ENCODE data around the gene DVL1.
A peak's percentile ranks its signal among the peaks of the same experiment; 100 is the strongest.

The DVL1 gene

GRCh38 chr1:1340185-1340584, 9.0 kb downstream of the DVL1 start:
- Mint-ChIP-seq H3K27me3 (no peaks in the 10 kb centered on the region), H3K36me3 (ENCODE audit: insufficient read depth) (peaks cover 5% of the 10 kb centered on the region), H3K9me3 (no peaks in the 10 kb centered on the region), H3K4me3 (no peak overlapping the region), H3K27ac (ENCODE audit: low read depth) (no peak overlapping the region), H3K4me1 (peaks cover 4% of the 10 kb centered on the region)
- ATAC-seq (replicated peaks; ENCODE audit: extremely low read depth, poor library complexity, severe bottlenecking) (no peak), DNase-seq (ENCODE audit: low spot score in 2 of 2) (no peak)

GRCh38 chr1:1338278-1338677, 10.9 kb downstream of the DVL1 start:
- H3K4me1 Mint-ChIP-seq, result peaks cover under 1% of the 10 kb centered on the region
- DNase-seq (ENCODE audit: low spot score in 2 of 2), result no peak
- H3K4me3 Mint-ChIP-seq, result no peak overlapping the region
- H3K9me3 Mint-ChIP-seq, result no peaks in the 10 kb centered on the region
- no peaks in the 10 kb centered on the region for H3K27me3 Mint-ChIP-seq
- ATAC-seq (replicated peaks; ENCODE audit: extremely low read depth, poor library complexity, severe bottlenecking), result no peak
- no peak overlapping the region for H3K27ac Mint-ChIP-seq (ENCODE audit: low read depth)
- peaks cover 10% of the 10 kb centered on the region for H3K36me3 Mint-ChIP-seq (ENCODE audit: insufficient read depth)

GRCh38 chr1:1337793-1338147, 11.4 kb downstream of the DVL1 start:
- Mint-ChIP-seq H3K36me3 (ENCODE audit: insufficient read depth) (peaks cover 10% of the 10 kb centered on the region), H3K4me1 (no peaks in the 10 kb centered on the region), H3K4me3 (no peak overlapping the region)

GRCh38 chr1:1336931-1337792, 12.1 kb downstream of the DVL1 start:
- DNase-seq (ENCODE audit: low spot score in 2 of 2), result no peak
- Mint-ChIP-seq H3K9me3 (no peaks in the 10 kb centered on the region), H3K4me1 (no peaks in the 10 kb centered on the region), H3K27me3 (no peaks in the 10 kb centered on the region), H3K27ac (ENCODE audit: low read depth) (peak overlapping the region; percentile 29), H3K36me3 (ENCODE audit: insufficient read depth) (peaks cover 10% of the 10 kb centered on the region), H3K4me3 (no peak overlapping the region)
- no peak for ATAC-seq (replicated peaks; ENCODE audit: extremely low read depth, poor library complexity, severe bottlenecking)

More at GRCh38 chr1:1337793-1338147, 11.4 kb downstream of the DVL1 start:
- DNase-seq (ENCODE audit: low spot score in 2 of 2) (no peak), ATAC-seq (replicated peaks; ENCODE audit: extremely low read depth, poor library complexity, severe bottlenecking) (no peak)
- no peaks in the 10 kb centered on the region for H3K9me3 Mint-ChIP-seq
- no peaks in the 10 kb centered on the region for H3K27me3 Mint-ChIP-seq
- H3K27ac Mint-ChIP-seq (ENCODE audit: low read depth), result peak overlapping the region; percentile 29

- no peak for DNase-seq (ENCODE audit: low spot score in 2 of 2)
- Mint-ChIP-seq H3K4me3 (no peak overlapping the region), H3K27me3 (no peaks in the 10 kb centered on the region), H3K9me3 (no peaks in the 10 kb centered on the region), H3K27ac (ENCODE audit: low read depth) (no peak overlapping the region), H3K36me3 (ENCODE audit: insufficient read depth) (peaks cover 10% of the 10 kb centered on the region), H3K4me1 (no peaks in the 10 kb centered on the region)
- no peak for ATAC-seq (replicated peaks; ENCODE audit: extremely low read depth, poor library complexity, severe bottlenecking)
These were observed 12.8 kb downstream of the DVL1 start for GRCh38 chr1:1336446-1336845.

- no peaks in the 10 kb centered on the region for H3K9me3 Mint-ChIP-seq
- H3K36me3 Mint-ChIP-seq (ENCODE audit: insufficient read depth), result peaks cover 8% of the 10 kb centered on the region
- H3K4me3 Mint-ChIP-seq, result no peak overlapping the region
- ATAC-seq (replicated peaks; ENCODE audit: extremely low read depth, poor library complexity, severe bottlenecking) (no peak), DNase-seq (ENCODE audit: low spot score in 2 of 2) (no peak)
- no peaks in the 10 kb centered on the region for H3K4me1 Mint-ChIP-seq
- H3K27ac Mint-ChIP-seq (ENCODE audit: low read depth), result no peak overlapping the region
- H3K27me3 Mint-ChIP-seq, result no peaks in the 10 kb centered on the region
These were observed 13.4 kb downstream of the DVL1 start for GRCh38 chr1:1335792-1336248.

- H3K4me1 Mint-ChIP-seq, result no peaks in the 10 kb centered on the region
- no peak overlapping the region for H3K27ac Mint-ChIP-seq (ENCODE audit: low read depth)
- no peak for ATAC-seq (replicated peaks; ENCODE audit: extremely low read depth, poor library complexity, severe bottlenecking)
- DNase-seq (ENCODE audit: low spot score in 2 of 2), result no peak
- H3K9me3 Mint-ChIP-seq, result no peaks in the 10 kb centered on the region
- no peak overlapping the region for H3K4me3 Mint-ChIP-seq
- no peaks in the 10 kb centered on the region for H3K27me3 Mint-ChIP-seq
- H3K36me3 Mint-ChIP-seq (ENCODE audit: insufficient read depth), result peaks cover 8% of the 10 kb centered on the region
These were observed 13.9 kb downstream of the DVL1 start for GRCh38 chr1:1335283-1335682.

GRCh38 chr1:1334835-1335234, 14.4 kb downstream of the DVL1 start:
- peaks cover 8% of the 10 kb centered on the region for H3K36me3 Mint-ChIP-seq (ENCODE audit: insufficient read depth)

GRCh38 chr1:1333551-1334241, 15.5 kb downstream of the DVL1 start:
- Mint-ChIP-seq H3K9me3 (no peaks in the 10 kb centered on the region), H3K36me3 (ENCODE audit: insufficient read depth) (peaks cover 8% of the 10 kb centered on the region)
- no peak for ATAC-seq (replicated peaks; ENCODE audit: extremely low read depth, poor library complexity, severe bottlenecking)

More at GRCh38 chr1:1334835-1335234, 14.4 kb downstream of the DVL1 start:
- Mint-ChIP-seq H3K4me3 (no peak overlapping the region), H3K27ac (ENCODE audit: low read depth) (no peak overlapping the region), H3K9me3 (no peaks in the 10 kb centered on the region), H3K27me3 (no peaks in the 10 kb centered on the region), H3K4me1 (no peaks in the 10 kb centered on the region)
- DNase-seq (ENCODE audit: low spot score in 2 of 2) (no peak), ATAC-seq (replicated peaks; ENCODE audit: extremely low read depth, poor library complexity, severe bottlenecking) (no peak)

GRCh38 chr1:1332774-1333480, 16.3 kb downstream of the DVL1 start:
- ATAC-seq (replicated peaks; ENCODE audit: extremely low read depth, poor library complexity, severe bottlenecking), result no peak
- Mint-ChIP-seq H3K9me3 (no peaks in the 10 kb centered on the region), H3K27ac (ENCODE audit: low read depth) (no peak overlapping the region), H3K27me3 (no peaks in the 10 kb centered on the region), H3K4me3 (no peak overlapping the region), H3K36me3 (ENCODE audit: insufficient read depth) (peaks cover 5% of the 10 kb centered on the region), H3K4me1 (no peaks in the 10 kb centered on the region)
- no peak for DNase-seq (ENCODE audit: low spot score in 2 of 2)

More at GRCh38 chr1:1333551-1334241, 15.5 kb downstream of the DVL1 start:
- Mint-ChIP-seq H3K27ac (ENCODE audit: low read depth) (no peak overlapping the region), H3K27me3 (no peaks in the 10 kb centered on the region), H3K4me1 (no peaks in the 10 kb centered on the region), H3K4me3 (no peak overlapping the region)
- DNase-seq (ENCODE audit: low spot score in 2 of 2), result no peak

GRCh38 chr1:1332031-1332755, 17.0 kb downstream of the DVL1 start:
- DNase-seq (ENCODE audit: low spot score in 2 of 2) (no peak), ATAC-seq (replicated peaks; ENCODE audit: extremely low read depth, poor library complexity, severe bottlenecking) (no peak)

More at GRCh38 chr1:1332031-1332755, 17.0 kb downstream of the DVL1 start:
- no peaks in the 10 kb centered on the region for H3K4me1 Mint-ChIP-seq
- no peak overlapping the region for H3K27ac Mint-ChIP-seq (ENCODE audit: low read depth)
- no peaks in the 10 kb centered on the region for H3K27me3 Mint-ChIP-seq
- no peaks in the 10 kb centered on the region for H3K9me3 Mint-ChIP-seq
- peaks cover 7% of the 10 kb centered on the region for H3K36me3 Mint-ChIP-seq (ENCODE audit: insufficient read depth)
- no peak overlapping the region for H3K4me3 Mint-ChIP-seq
